ENCODE data around the gene IMPG1. TPM values are rescaled to one million over a fixed set of nuclear protein-coding genes. Genes with fewer than 3 reads are reported as not detected.

Gene IMPG1
- total RNA-seq, 4 donors from 2014 or later: 0.42 to 0.54 TPM; not detected in 2

GRCh38 chr6:75876152-75876551, 196.3 kb downstream of the IMPG1 start:
- no peak overlapping the region for H3K4me3 ChIP-seq
- no peaks in the 10 kb centered on the region for H3K9me3 ChIP-seq
- no peaks in the 10 kb centered on the region for H3K27me3 ChIP-seq
- H3K27ac ChIP-seq: no peak overlapping the region
- H3K36me3 ChIP-seq: peaks cover 0 to 67% of the 10 kb centered on the region in 2 donors
- TF ChIP-seq, protein P1, sequence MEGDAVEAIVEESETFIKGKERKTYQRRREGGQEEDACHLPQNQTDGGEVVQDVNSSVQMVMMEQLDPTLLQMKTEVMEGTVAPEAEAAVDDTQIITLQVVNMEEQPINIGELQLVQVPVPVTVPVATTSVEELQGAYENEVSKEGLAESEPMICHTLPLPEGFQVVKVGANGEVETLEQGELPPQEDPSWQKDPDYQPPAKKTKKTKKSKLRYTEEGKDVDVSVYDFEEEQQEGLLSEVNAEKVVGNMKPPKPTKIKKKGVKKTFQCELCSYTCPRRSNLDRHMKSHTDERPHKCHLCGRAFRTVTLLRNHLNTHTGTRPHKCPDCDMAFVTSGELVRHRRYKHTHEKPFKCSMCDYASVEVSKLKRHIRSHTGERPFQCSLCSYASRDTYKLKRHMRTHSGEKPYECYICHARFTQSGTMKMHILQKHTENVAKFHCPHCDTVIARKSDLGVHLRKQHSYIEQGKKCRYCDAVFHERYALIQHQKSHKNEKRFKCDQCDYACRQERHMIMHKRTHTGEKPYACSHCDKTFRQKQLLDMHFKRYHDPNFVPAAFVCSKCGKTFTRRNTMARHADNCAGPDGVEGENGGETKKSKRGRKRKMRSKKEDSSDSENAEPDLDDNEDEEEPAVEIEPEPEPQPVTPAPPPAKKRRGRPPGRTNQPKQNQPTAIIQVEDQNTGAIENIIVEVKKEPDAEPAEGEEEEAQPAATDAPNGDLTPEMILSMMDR (IDR thresholded peaks at IDR 0.05): no peak
- no peak for TF ChIP-seq POLR2AphosphoS5 (IDR thresholded peaks at IDR 0.05)
- TF ChIP-seq EP300 (IDR thresholded peaks at IDR 0.05): no peak
- TF ChIP-seq POLR2A (IDR thresholded peaks at IDR 0.05): no peak
- no peaks in the 10 kb centered on the region for H3K4me1 ChIP-seq
- no peak for ATAC-seq

- ATAC-seq: no peak
- H3K27ac ChIP-seq: no peak overlapping the region
- no peaks in the 10 kb centered on the region for H3K27me3 ChIP-seq
- no peaks in the 10 kb centered on the region for H3K4me1 ChIP-seq
- TF ChIP-seq EP300 (IDR thresholded peaks at IDR 0.05) (no peak), POLR2A (IDR thresholded peaks at IDR 0.05) (no peak), POLR2AphosphoS5 (IDR thresholded peaks at IDR 0.05) (no peak)
- TF ChIP-seq, protein P1 (IDR thresholded peaks at IDR 0.05): no peak
- no peaks in the 10 kb centered on the region for H3K9me3 ChIP-seq
- H3K4me3 ChIP-seq: no peak overlapping the region
- 53% methylated on average over 2 of the region's 2 CpGs; no CpG with 5 or more reads in 1 of the 2 donors for WGBS, 2 donors (ENCODE audit: low coverage in 1 of 2)
- H3K36me3 ChIP-seq: peaks cover 0 to 58% of the 10 kb centered on the region in 2 donors
Observed at GRCh38 chr6:75874224-75874623, 198.2 kb downstream of the IMPG1 start.

Small RNAs within 50 kb of the gene (small RNA-seq; reads per million reads assigned to genes)
- 0 reads per million in 4 donors for gene RF00019
- 0 reads per million in 4 donors for gene RNU6-248P

Data from gastroesophageal sphincter (tissue), 4 donors.